ENCODE measurements around the gene ATF7IP.

DNA sequence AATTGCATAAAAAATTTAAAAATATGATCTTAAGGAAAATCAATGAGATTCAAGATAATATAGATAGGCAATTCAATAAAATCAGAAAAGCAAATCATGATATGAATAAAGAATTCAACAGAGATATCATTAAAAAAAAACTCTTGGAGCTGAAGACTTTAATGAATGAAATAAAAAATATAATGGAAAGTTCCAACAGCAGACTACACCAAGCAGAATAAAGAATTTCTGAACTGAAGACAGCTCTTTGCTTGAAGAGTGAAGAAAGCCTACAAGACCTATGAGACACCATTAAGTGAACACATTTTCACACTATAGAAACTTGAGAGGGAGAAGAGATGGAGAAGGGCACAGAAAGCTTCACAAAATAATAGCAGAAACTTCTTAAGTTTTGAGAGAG lies 156.3 kb downstream of the ATF7IP start:
- TF ChIP-seq, protein P1, sequence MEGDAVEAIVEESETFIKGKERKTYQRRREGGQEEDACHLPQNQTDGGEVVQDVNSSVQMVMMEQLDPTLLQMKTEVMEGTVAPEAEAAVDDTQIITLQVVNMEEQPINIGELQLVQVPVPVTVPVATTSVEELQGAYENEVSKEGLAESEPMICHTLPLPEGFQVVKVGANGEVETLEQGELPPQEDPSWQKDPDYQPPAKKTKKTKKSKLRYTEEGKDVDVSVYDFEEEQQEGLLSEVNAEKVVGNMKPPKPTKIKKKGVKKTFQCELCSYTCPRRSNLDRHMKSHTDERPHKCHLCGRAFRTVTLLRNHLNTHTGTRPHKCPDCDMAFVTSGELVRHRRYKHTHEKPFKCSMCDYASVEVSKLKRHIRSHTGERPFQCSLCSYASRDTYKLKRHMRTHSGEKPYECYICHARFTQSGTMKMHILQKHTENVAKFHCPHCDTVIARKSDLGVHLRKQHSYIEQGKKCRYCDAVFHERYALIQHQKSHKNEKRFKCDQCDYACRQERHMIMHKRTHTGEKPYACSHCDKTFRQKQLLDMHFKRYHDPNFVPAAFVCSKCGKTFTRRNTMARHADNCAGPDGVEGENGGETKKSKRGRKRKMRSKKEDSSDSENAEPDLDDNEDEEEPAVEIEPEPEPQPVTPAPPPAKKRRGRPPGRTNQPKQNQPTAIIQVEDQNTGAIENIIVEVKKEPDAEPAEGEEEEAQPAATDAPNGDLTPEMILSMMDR (IDR thresholded peaks at IDR 0.05; ENCODE audit: insufficient read depth, low read depth, low read length), result no peak
- TF ChIP-seq EZH2 (IDR thresholded peaks at IDR 0.05; ENCODE audit: insufficient read depth, low read length), result no peak

Data from astrocyte (in vitro differentiated cells and primary cell).